Mesenteric fat pad (tissue), 1 donor: ENCODE data around the gene NRSN2. TPM values are rescaled to one million over a fixed set of nuclear protein-coding genes. Genes with fewer than 3 reads are reported as not detected.
"Not testable (repeated sequence)": the region's sequence is repeated elsewhere in the genome, so short reads cannot be mapped to it uniquely, and the experiment has no call there.

Experiments
- DNase-seq: peaks from one replicate; pipeline ENCODE4 v3.0.0-alpha.2; 2020; ENCODE audit warnings: low spot score
- total RNA-seq: library from RNA; stranded (reverse); fragmentation: NEBNext Ultra II Directional; extraction: Animal tissue kit (Norgen Biotek cat#: 25700); gene quantifications from one replicate; pipeline ENCODE4 v1.2.1, GENCODE V29; 2021
- donor health status: DM: yes; HTN: yes; CAD: no.

Gene NRSN2
- total RNA-seq, 1 donor from 2014 or later, result 21.3 TPM

DNA sequence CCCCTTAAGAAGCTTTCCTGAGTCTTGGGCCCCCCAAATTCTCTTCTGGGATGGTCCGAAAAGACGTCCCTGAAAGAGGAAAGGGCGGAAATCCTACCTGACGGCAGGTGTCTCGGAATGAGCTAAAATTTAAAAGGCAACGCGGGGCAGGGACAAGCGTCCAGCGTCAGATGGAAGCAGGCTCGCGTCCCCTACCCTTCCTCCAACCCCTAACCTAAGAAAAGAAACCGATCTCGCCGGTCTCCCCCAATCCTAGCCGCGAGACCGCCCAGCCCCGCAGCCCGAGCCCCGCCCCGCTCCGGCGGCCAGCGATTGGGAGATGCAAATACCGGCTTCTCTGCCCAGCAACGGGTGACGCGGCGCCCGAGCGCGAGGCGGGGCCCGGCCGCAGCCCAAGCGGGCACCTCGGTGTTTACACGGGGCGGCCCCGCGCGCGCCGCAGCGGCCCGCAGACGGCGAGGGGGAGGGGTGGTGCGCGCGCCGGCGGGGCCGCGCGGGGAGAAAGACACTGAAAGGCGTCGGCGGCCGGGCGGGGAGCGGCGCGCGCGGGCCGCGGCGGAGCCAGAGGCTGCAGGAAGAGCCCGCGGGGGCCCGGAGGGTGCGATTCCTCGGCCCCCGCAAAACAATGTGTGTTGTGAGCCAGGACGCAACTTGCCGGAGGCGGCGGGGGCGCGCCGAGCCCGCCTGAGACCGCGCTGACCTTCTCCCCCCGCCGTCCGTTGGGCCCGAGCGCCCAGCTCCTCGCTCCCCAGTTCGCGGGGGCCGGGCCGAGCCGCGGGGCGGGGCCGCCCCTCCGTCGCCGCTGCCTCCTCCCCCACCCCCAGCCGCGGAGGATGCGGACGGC is 21.6 kb upstream of the NRSN2 start, which contains the start of gene SOX12:
TSS of gene SOX12 (plus strand) at position 508 of the 844 bp plus-strand sequence. CDS start 373 bp downstream, outside the sequence.
- peak; percentile 100 for DNase-seq

DNA sequence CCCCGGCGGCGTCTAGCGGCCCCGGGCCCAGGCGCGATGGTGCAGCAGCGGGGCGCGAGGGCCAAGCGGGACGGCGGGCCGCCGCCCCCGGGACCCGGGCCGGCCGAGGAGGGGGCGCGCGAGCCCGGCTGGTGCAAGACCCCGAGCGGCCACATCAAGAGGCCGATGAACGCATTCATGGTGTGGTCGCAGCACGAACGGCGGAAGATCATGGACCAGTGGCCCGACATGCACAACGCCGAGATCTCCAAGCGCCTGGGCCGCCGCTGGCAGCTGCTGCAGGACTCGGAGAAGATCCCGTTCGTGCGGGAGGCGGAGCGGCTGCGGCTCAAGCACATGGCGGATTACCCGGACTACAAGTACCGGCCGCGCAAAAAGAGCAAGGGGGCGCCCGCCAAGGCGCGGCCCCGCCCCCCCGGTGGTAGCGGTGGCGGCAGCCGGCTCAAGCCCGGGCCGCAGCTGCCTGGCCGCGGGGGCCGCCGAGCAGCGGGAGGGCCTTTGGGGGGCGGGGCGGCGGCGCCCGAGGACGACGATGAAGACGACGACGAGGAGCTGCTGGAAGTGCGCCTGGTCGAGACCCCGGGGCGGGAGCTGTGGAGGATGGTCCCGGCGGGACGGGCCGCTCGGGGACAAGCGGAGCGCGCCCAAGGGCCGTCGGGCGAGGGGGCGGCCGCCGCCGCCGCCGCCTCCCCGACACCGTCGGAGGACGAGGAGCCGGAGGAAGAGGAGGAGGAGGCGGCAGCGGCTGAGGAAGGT is 20.8 kb upstream of the NRSN2 start:
- peak; percentile 91 for DNase-seq

DNA sequence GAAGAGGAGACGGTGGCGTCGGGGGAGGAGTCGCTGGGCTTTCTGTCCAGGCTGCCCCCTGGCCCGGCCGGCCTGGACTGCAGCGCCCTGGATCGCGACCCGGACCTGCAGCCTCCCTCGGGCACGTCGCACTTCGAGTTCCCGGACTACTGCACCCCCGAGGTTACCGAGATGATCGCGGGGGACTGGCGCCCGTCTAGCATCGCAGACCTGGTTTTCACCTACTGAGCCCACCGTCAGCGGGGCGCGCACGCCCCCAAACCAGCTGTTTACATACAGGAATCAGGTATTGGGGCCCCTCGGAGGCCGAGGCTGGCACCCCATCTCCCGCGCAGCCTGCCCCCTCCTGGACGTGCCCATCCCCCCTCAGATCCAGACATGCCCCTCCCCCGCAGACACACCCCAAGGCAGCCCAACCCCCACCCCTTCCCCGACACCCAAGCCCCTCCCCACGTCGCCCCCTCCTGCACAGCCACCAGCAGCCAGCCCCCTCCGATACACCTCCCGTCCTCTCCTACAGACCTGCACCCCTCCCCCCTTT is 20.2 kb upstream of the NRSN2 start:
- no peak for DNase-seq

DNA sequence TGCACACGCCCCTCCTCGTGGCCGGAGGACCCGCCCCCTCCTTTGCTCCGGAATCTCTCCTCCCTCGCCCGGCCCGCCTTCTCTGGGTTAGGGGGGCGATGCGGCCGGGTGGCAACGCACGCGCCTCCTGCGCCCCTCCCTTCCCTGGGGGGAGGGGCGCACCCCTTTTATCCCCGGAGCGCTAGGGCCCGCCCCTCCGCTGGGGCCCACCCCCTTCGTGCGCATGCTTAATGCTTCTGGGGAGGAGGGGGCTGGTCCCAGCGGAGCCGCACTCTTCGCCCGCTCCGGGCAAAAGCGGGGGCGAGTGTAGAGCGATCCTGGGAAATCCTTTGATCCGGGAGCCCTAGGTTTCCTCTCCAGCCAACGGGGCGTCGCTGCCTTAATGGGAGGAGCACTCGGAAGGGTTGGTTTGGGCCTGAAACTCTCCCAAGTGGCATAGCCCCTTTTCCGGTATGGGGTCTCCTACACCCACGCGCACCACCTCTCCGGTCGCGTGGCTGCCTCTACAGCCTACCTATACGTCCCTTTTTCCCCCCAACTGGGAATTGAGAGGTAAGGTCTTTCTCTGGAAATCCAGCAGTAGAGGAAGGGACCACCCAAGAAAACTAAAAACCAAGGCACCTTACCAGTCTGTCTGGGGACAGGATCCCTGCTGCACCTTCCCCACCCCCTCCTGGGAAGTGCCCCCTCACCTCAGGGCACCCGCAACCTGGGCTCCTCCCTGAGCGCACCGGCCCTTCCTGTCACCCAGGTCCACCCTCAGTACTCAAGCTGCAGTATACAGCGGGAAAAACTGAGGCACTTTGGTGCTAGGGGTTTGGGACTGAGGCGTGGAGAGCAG is 19.5 kb upstream of the NRSN2 start:
- DNase-seq, result peak; percentile 92

DNA sequence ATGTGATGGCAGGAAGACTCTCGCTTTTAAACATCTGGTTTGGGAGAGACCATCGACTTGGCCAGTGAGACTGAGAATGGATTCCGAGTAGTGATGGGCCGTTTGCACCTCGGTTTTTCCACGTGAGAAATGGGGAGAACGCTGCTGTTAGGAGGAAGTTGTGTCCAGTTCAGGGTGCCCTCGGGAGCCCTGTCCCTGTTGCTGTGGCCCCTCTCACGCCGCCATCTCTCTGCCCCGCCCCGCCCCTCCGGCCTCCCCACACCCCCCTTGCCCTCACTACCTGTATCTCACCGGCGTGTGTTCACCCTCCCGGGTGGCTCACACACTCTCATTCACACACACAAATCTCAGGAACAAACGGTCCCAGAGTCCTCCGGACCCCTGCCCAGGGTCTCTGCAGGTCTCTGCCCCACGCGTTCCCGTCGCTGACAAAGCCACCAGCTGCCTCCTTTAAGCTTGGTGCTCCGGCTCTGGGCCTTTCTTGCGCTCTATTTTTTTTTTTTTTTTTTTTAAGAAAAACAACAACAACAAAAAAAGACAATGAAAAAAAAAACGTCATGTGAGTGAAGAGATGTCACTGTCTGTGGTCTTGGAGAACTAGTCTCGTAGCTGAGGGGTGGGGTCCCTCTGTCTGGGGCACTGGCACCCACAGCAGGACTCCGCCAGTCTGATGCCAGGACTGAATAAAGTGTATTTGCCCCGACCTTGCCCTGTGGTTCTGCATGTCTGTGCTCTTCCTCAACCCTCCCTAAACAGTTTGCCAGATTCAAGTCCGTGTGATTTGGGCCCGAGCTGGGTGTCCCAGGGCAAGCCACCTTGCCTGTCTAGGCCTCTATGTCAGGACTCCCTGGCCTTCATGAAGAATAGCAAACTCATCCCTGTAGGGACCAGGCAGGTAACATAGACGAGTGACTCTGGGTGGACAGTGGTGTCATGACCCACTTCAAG is 18.6 kb upstream of the NRSN2 start:
- DNase-seq, result no peak

DNA sequence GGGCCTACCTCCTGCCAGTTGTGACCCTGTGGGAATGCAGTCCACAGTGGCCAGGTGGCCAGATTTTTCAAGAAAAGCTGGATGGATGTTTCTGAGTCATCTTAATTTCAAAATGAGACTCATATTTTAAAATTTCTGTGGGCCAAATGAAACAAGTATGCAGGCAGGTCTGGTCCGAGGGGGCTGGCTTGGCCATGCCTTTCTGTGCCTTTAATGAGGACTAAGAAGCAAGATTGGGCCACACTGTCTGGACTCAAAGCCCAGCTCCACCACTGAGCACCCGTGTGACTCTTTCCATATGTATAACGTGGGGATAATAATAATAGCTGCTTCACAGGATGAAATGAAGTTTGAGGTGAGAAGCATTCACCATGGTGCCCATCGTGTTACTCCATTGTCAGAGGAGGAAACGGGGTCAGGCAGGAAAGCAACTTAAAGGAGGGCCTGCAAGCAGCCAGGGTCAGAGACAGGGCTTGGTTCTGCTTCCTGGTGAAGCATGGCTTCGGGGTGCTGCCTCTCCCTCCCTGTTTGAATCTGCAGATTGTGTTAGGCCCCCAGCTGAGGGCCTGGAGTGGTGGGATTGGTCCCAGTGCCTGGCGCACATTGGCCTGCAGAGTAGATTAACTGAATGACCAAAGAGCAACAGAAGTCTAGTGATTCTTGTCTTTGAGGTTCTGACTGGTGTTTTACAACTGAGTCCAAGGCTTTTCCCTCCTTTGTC is 17.8 kb upstream of the NRSN2 start:
- no peak for DNase-seq

DNA sequence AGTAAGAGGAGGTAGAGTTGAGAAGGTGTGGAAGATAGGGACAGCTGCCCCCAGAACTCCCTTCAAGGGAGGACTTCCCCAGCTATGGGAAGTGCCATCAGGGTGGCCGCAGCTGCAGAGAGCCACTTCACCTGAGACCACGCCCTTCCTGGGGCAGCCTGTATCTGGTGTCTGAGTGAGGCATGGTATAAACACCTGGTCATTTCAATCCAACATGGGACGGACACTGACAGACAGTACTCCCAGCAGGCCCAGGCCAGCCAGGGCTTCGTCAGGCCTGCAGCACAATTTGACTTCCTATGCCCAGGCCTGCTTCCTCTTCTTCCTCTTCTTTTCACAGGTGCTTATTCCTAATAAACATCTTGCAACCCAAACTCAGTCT is 17.1 kb upstream of the NRSN2 start:
- DNase-seq, result no peak

DNA sequence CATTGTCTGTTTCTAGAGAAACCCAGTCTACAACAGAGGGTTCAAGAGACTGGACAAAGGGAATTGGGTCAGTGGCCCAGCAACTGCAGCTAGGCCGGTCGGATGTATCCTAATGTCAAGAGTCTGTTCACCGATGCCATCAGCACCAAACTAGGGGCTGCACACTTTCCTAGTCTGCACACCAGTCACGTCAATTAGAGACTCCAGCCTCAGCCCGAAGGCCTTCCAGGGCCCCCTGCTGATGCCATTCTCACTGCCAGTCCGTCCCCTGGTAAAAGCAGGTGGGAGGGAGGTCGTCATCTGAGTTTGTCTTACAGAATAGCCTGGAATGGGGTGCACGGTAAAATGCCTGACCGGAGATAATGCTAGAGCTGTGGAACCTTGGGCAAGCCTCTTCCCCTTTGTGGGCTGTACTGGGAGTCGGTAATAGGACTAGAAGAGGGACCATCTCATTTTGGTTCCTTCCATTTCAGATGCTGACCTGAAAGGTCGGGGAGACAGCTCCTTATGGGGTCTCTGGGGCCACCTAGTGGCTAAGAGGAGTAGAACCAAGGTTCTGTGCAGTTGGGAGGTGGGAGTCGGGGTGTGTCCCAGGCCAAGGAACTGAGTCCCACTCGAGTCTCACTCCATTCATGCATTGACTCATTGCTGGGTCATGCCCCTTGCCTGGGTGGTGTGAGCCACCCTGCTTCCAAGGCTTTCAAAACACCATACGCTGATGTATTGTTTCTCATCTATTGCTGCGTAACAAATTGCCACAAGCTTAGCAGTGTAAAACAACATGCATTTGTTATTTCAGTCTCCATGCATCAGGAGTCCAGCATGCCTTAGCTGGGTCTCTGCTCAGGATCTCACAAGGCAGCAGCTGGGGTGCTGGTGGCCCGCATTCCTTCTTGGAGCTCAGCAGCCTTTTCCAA is 16.4 kb upstream of the NRSN2 start:
- no peak for DNase-seq

DNA sequence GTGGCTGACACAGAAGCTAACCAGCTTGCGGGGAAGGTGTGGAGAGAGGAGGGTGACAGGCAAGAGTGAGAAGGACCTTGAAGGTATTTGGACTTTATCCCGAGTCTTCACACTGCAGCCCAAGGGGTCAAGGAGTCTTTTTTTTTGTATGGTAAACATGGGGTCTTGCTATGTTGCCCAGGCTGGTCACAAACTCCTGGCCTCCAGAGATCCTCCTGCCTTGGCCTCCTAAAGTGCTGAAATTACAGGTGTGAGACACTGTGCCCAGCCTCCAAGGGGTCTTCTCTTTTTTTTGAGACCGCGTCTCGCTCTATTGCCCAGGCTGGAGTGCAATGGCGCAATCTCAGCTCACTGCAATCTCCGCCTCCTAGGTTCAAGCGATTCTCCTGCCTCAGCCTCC is 12.3 kb upstream of the NRSN2 start:
- no peak for DNase-seq

DNA sequence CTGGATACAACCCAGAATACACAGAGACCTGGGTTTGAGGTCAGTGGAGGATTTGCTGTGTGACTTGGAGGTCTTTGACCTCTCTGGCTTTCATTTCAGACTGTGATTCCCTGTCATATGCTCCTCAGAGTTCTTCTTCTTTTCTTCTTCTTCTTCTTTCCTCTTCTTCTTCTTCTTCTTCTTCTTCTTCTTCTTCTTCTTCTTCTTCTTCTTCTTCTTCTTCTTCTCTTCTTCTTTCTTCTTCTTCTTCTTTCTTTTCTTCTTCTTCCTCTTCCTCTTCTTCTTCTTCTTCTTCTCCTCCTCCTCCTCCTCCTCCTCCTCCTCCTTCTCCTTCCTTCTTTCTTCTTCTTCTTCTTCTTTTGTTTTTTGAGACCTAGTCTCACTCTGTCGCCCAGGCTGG is 10.9 kb upstream of the NRSN2 start:
- DNase-seq, result not testable (repeated sequence)

DNA sequence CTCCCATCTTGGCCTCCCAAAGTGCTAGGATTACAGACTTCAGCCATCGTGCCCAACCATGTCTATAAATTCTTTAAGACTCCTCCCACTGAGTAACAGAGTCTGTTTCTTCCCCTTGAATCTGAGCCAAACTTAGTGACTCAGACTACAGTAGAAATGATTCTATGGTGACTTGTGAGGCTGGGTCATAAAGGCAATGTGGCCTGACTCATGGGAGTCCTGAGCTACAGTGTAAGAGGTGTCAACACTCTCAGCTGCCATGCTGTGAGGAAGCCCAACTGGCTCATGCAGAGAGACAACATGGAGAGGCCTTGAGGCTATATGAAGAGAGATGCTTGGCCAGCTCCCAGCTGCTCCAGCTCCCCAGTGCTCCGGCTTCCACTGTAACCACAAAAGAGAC is 5.2 kb upstream of the NRSN2 start:
- DNase-seq, result no peak

DNA sequence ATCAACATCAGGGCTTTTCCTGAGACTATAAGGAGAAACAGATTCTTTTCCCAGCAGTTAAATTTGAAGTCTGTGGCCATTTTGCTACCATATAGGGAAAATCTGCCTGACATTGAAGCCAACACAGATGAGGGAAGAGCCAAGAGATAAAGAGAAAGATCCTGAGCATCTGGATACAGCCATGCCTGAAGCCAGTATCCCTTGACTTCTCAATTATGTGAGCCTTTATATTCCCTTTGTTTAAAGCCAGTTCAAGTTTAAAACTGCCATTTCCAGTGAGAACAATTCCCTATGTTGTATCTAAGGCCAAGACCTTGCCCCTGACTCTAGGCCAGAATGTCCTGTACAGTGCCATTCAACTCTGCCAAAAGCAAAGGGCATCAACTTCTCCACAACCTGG is 3.8 kb upstream of the NRSN2 start:
- no peak for DNase-seq

DNA sequence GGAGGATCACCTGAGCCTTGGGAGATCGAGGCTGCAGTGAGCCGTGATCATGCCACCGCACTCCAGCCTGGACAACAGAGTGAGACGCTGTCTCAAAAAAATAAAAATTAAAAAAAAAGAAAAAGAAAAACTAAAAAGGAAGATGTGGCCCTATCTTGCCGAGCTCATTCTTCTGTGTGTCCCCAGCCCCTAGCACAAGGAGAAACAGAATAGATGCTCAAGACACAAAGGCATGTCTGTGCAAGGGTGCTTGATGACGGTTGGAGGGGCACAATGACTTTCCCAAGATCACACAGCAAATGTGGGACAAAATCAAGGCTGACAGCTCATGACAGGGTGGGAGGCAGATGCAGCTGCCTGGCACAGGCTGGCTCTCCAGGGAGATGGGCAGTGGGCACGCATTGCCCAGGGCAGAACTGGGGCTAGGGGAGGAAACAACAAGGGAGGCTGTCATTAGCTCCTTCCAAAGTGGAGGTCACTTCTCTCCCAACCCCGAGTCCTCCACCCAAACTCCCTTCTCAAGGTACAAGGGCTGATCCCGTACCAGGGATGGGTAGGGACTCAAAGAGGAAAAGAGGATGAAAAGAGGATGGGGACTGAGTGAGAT is 775 bp upstream of the NRSN2 start:
- DNase-seq, result no peak

DNA sequence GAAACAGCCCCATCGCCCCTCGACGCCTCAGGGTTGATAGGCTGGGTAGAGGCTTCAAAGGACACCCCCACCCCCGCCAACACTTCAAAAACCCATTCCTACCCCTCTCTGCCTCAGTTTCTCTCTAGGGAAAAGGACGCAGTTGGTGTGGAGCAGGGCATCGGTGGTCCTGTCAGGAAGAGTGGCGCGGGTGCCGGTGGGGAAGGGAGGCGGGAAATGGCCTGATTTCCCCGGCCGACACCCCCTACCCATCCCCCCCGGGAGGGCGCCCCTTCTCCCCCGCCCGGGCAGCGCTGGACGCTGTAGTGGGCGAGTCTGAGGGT is 367 bp downstream of the NRSN2 start:
- no peak for DNase-seq

DNA sequence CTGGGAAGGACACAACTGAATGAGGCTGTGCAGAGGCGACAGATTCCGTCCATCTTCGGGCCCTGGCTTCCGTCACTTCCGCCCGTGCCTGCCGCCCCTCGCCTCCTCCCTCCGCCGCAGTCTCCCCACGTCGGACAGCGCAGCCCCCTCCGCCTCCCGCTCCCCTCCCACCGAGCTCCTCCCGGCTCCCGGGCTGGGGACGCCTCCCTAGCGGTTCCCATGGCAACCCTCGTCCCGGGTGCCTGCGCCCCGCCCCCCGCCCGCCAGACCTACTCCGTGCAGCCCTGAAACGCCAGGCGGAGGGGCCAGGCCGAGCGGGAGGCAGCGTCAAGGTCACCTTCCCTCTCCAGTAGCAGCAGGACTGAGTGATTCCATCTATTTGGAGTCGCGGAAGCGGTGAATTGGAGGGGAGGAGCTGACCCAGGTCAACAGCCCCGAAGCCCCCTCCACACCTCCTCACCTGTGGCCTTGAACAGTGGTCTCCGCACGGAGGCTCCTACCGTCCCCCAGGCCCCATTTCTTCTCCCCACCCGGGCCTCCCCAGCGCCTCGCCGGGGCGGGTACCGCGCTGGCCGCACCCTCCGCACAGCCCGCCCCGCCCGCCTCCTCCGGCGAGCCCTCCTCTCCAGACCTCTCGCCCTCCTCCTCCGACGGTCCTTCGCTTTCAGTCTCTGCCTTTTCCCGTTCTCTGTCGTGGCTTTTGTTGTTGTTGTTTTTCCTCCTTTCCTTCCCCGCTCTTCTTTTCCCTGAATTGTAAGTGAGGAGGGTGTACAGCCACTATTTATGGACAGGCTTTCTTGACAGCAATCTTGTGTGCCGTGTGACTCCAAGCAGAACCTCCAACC is 951 bp downstream of the NRSN2 start:
- peak; percentile 96 for DNase-seq

DNA sequence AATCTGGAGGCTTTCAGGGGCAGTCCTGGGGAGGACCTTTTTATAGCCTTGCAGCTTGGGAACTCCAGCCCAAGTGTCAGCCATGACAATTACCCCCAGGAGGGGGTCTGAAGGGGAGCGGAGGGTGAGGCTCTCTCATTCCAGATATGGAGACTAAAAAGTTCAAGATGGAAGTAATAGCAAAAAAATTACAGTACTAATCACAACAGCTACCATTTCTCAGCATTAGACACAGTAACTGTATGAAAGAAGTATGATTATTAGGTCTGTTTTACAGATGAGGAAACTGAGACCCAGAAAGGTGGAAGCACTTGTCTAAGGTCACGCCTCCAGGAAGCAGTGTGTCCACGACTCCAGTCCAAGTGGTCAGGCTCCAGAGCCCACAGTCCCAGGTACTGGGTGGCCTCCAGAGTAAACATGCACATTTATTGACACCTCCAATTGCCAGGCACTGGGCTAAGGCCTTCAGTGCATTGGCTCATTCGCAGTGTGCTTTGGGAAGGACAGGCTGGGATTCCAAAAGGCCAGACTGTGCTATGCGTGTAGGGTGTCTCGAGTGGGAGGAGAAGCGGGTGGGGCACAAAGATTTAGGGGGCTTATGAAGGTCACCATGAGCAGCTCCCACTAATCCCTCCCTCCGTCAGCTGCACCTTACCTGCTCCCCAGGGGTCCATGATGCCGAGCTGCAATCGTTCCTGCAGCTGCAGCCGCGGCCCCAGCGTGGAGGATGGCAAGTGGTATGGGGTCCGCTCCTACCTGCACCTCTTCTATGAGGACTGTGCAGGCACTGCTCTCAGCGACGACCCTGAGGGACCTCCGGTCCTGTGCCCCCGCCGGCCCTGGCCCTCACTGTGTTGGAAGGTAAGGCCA is 2.3 kb downstream of the NRSN2 start:
- DNase-seq, result no peak
